ENCODE data around the gene CTRB2. TPM values are rescaled to one million over a fixed set of nuclear protein-coding genes. Genes with fewer than 3 reads are reported as not detected.

The CTRB2 gene
- total RNA-seq (2022; extraction: Qiagen RNA extraction) = not detected in 5 replicates

DNA sequence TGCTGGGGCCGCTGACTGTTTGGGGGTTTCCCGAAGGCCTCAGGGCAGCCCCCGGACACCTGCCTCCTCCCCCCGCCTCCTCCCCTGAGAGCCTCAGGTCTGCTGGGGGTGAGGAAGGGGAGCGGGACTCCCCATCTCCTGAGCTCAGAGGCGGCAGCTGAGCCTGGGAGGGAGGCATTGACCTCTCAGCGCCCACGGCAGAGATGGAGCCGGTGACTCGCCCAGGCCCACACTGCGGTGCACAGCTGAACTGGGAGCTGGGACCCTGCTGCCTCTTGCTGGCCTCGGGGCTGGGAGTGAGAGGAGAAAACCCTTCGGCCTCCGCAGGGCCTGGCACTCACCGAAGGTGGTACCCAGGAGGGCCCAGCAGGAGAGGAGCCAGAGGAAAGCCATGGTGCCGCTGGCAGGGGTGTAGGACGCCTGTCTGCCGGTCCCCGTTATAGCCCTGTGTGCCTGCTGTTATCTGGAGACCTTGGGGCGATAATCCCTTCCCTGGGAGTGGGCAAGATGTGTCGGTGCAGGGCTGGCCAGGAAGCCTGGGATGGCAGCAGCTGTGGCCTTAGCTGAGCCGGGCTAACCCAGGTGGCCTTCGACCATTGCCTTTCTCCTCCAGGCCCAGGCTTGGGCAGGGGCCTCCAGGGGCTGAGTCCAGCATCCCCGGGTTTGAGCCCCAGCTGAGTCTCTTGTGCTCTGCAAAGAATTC is at the start of gene CTRB2:
Gene CTRB2 (minus strand): TSS at position 413 of the 703 bp plus-strand sequence. CDS start 20 bp downstream, at position 393.

DNA sequence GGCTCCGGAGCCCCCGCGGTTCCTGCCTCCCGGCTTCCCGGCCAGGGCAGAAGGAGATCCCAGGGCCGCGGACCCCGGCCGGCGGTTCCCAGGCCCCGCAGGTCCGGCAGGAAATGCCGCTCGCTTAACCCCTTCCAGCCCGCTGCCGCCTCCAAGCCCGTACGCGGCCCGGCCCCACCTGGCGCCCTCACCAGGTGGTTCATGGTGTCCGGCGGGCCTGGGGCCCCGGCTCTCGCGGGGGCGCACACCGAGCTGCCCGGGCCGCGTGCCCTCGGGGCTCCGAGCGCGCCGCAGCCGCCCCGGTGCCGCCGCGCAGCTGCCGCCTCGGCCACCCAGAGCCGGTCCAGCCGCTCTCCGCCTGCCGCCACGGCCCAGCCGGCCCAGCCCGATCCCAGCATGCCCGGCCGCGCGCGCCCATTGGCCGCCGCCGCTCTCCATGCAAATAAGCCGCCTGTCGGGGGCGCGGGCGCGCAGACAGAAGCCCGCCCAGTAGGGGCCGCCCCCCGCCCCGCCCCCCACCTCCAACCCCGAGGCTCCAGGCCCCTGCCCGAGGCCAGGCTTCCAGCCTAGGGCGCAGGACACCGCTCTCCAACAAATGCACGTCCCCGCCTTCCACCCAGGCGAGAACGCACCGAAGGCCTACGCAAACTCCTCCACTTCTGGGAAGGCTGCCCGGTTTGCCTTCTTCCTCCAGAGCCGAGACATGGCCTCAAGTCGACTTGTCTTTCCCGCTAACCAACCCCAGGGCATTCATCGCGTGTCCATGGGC is 44.5 kb upstream of the CTRB2 start, which contains the start of gene BCAR1:
Gene BCAR1 (minus strand): TSS at position 345 of the 769 bp plus-strand sequence. CDS start 142 bp downstream, at position 203.

DNA sequence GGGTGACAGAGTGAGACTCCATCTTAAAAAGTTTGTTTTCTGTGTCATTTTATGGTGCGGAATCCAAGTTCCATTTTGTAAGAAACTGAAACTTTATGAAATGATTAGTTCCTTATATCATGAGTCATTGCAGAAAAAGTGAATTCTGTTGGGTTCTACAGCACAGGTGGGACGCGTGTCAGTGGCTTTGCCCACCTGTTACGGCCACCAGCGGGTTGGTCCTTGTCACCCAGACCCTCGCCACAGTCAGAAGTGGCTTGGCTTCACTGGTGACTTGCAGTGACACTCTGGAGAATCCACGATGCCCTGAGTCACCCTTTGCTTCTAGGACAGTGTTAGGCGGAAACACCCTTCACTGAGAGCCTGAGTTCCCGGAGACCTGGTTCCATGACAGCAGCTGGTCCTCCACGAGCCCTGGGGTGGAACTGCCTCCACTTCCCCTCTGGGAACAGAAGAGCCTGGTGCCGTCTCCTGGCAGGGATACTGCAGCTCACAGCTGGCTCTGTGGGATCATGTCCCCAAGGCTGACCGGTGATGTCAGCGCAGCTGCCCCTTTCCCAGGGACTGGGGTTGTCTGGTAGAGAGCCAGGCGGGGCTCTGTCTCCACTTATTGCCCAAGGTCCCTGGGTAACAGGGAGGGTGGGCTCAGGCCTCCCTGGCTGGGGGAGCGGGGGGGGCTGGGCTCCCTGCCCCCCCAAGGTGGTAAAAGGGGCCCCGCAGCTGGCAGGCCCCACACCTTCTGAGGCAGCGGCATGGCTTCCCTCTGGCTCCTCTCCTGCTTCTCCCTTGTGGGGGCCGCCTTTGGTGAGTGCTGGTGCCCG is 11.5 kb upstream of the CTRB2 start, which contains the start of gene CTRB1:
Gene CTRB1 (plus strand): TSS at position 733 of the 821 bp plus-strand sequence. CDS start 20 bp downstream, at position 753.

Other genes starting within 250 kb of the CTRB2 start
- gene WDR59, start 222.0 kb downstream of the CTRB2 start, total RNA-seq (2022; extraction: Qiagen RNA extraction) = 21.1 to 32.2 TPM (median 29.8 TPM) in 5 replicates
- gene ZNRF1, start 208.1 kb downstream of the CTRB2 start, total RNA-seq (2022; extraction: Qiagen RNA extraction) = 17.9 to 25.5 TPM (median 22.1 TPM) in 5 replicates
- 0.55 to 1.0 TPM (median 0.82 TPM) in 5 replicates for gene LDHD, start 90.4 kb downstream of the CTRB2 start, total RNA-seq (2022; extraction: Qiagen RNA extraction)
- 9.4 to 16.9 TPM (median 10.4 TPM) in 5 replicates for gene ZFP1, start 58.6 kb downstream of the CTRB2 start, total RNA-seq (2022; extraction: Qiagen RNA extraction)
- gene CTRB1, start 11.8 kb upstream of the CTRB2 start, total RNA-seq (2022; extraction: Qiagen RNA extraction) = not detected in 5 replicates
- gene BCAR1, start 44.5 kb upstream of the CTRB2 start, total RNA-seq (2022; extraction: Qiagen RNA extraction) = 76.4 to 120 TPM (median 116 TPM) in 5 replicates
- 60.3 to 81.4 TPM (median 60.9 TPM) in 5 replicates for gene CFDP1, start 226.3 kb upstream of the CTRB2 start, total RNA-seq (2022; extraction: Qiagen RNA extraction)